ENCODE data around the gene XIRP1.

XIRP1 gene

GRCh38 chr3:39226106-39226741 lies 33.8 kb upstream of the XIRP1 start:
- TF ChIP-seq BACH2 (CRISPR knock-in tag; IDR thresholded peaks at IDR 0.05; ENCODE audit: borderline replicate concordance) (no peak), RARB (CRISPR knock-in tag; IDR thresholded peaks at IDR 0.05) (no peak), ZFP3 (CRISPR knock-in tag; IDR thresholded peaks at IDR 0.05) (no peak), ESRRG (CRISPR knock-in tag; IDR thresholded peaks at IDR 0.05) (no peak)

GRCh38 chr3:39224288-39224687 lies 31.9 kb upstream of the XIRP1 start:
- TF ChIP-seq BACH2 (CRISPR knock-in tag; IDR thresholded peaks at IDR 0.05; ENCODE audit: borderline replicate concordance) (no peak), ZFP3 (CRISPR knock-in tag; IDR thresholded peaks at IDR 0.05) (no peak), CSRNP3 (CRISPR knock-in tag; IDR thresholded peaks at IDR 0.05) (no peak), ESRRG (CRISPR knock-in tag; IDR thresholded peaks at IDR 0.05) (no peak), TSHZ2 (CRISPR knock-in tag; IDR thresholded peaks at IDR 0.05) (no peak), SNAI2 (CRISPR knock-in tag; IDR thresholded peaks at IDR 0.05) (no peak), TOX (CRISPR knock-in tag; IDR thresholded peaks at IDR 0.05; ENCODE audit: borderline replicate concordance) (no peak)
- ATAC-seq, result no peak

More at GRCh38 chr3:39226106-39226741, 33.8 kb upstream of the XIRP1 start:
- ATAC-seq, result no peak

- TF ChIP-seq ZC3H10 (CRISPR knock-in tag; IDR thresholded peaks at IDR 0.05) (no peak), ZNF565 (CRISPR knock-in tag; conservative IDR thresholded peaks at IDR 0.05; ENCODE audit: low read depth) (no peak), CSDC2 (CRISPR knock-in tag; IDR thresholded peaks at IDR 0.05) (no peak), OSR1 (CRISPR knock-in tag; IDR thresholded peaks at IDR 0.05) (no peak), ZNF70 (CRISPR knock-in tag; IDR thresholded peaks at IDR 0.05) (no peak), ESRRG (CRISPR knock-in tag; IDR thresholded peaks at IDR 0.05) (no peak)
- no peak for ATAC-seq
These were observed 30.5 kb upstream of the XIRP1 start for GRCh38 chr3:39222939-39223338.

GRCh38 chr3:39222462-39222861 lies 30.1 kb upstream of the XIRP1 start:
- no peak for ATAC-seq
- no peak for TF ChIP-seq ZFP3 (CRISPR knock-in tag; IDR thresholded peaks at IDR 0.05)
- no peak for TF ChIP-seq ISL1 (CRISPR knock-in tag; IDR thresholded peaks at IDR 0.05)
- no peak for TF ChIP-seq ZNF8 (CRISPR knock-in tag; IDR thresholded peaks at IDR 0.05)
- no peak for TF ChIP-seq ARNTL (CRISPR knock-in tag; IDR thresholded peaks at IDR 0.05; ENCODE audit: borderline replicate concordance, low read depth)
- TF ChIP-seq ZFP30 (CRISPR knock-in tag; IDR thresholded peaks at IDR 0.05), result no peak
- TF ChIP-seq ZC3H10 (CRISPR knock-in tag; IDR thresholded peaks at IDR 0.05), result no peak
- TF ChIP-seq PATZ1 (CRISPR knock-in tag; IDR thresholded peaks at IDR 0.05; ENCODE audit: borderline replicate concordance), result no peak
- no peak for TF ChIP-seq CSDC2 (CRISPR knock-in tag; IDR thresholded peaks at IDR 0.05)
- no peak for TF ChIP-seq CREB5 (CRISPR knock-in tag; IDR thresholded peaks at IDR 0.05; ENCODE audit: low read depth)
- no peak for TF ChIP-seq GLIS3 (CRISPR knock-in tag; IDR thresholded peaks at IDR 0.05)
- no peak for TF ChIP-seq ESRRG (CRISPR knock-in tag; IDR thresholded peaks at IDR 0.05)
- no peak for TF ChIP-seq ZNF70 (CRISPR knock-in tag; IDR thresholded peaks at IDR 0.05)
- no peak for TF ChIP-seq SNAI2 (CRISPR knock-in tag; IDR thresholded peaks at IDR 0.05)
- TF ChIP-seq OSR1 (CRISPR knock-in tag; IDR thresholded peaks at IDR 0.05), result no peak
- no peak for TF ChIP-seq CSRNP3 (CRISPR knock-in tag; IDR thresholded peaks at IDR 0.05)
- no peak for TF ChIP-seq TSHZ2 (CRISPR knock-in tag; IDR thresholded peaks at IDR 0.05)
- no peak for TF ChIP-seq RARB (CRISPR knock-in tag; IDR thresholded peaks at IDR 0.05)
